ENCODE data around the gene URGCP.
A peak's percentile ranks its signal among the peaks of the same experiment; 100 is the strongest.
"Not testable (repeated sequence)": the region's sequence is repeated elsewhere in the genome, so short reads cannot be mapped to it uniquely, and the experiment has no call there.

Gene URGCP

DNA sequence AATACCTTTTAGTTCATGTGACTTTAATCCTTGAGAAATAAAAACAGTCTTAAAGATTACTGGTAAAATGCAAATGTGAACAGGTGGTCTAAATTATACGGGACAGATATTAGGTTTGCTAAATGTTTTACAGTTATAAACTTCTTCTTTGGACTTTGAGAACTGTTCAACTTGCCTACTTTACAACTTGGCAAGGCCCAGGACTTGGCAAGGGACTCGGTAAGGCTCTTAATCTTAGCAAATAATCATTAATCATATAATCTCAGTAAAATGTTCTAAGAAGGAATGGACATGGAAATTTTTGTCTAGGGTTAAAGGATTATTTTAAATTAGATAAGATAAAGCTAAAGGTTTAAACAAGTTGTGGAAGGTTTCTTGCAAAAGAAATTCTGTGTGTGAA lies 15.0 kb upstream of the URGCP start:
- no peak for DNase-seq (ENCODE audit: low read depth in 2 of 2)

DNA sequence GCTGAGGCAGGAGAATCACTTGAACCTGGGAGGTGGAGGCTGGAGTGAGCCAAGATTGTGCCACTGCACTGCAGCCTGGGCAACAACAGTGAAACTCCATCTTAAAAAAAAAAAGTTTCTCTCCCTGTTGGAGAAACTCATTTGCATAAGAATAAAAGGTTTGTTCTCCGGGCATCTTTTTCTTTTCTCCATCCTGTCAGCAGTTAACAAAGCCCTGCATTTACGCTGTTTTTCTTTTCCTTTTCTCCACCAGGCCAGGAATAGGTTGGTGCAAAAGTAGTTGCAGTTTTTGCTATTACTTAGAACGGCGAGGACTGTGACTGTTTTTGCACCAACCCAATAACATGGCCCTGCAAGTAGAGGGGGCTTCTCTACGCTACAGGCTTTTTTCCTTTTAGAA lies 9.5 kb upstream of the URGCP start:
- no peak for DNase-seq (ENCODE audit: low read depth in 2 of 2)

DNA sequence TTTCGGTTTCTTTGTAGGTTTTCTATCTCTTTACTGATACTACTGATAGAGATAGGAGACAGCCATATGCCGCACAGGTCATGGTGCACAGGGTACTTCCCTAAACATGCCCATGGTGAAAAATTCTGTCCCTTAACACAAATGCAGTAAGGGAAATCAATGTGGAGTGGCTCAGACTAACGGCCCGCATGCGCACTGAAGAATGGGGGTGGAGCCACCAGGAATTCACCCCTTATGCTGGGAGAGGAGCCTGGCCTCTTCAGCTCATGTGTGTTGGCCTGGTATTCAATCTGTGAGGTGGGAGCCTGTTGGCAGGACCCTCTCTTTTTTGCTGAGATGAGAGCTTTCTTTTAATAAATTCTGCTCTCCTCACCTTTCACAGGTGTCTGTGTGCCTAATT lies 8.4 kb upstream of the URGCP start:
- no peak for DNase-seq (ENCODE audit: low read depth in 2 of 2)

DNA sequence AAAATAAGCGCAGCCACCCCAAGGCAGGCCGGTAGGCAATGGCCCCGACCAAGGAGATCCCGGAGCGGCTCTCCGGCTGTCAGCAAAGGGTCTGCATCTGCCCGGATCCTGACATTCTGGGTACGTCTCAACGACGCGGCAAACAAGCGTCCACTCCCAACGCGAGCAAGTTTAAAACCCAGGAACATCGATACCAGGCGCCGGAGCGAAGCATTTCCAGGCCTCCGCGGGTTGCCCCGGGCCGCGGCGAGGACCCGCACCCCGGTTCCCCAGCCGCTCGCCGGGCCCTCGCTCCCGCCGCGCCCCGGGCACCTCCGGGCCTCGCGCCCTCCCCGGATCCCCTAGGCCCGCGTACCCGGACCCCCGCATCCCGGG lies 453 bp downstream of the URGCP start:
- peak in 1 of 2 experiments; percentile 11 for DNase-seq (ENCODE audit: low read depth in 2 of 2)

DNA sequence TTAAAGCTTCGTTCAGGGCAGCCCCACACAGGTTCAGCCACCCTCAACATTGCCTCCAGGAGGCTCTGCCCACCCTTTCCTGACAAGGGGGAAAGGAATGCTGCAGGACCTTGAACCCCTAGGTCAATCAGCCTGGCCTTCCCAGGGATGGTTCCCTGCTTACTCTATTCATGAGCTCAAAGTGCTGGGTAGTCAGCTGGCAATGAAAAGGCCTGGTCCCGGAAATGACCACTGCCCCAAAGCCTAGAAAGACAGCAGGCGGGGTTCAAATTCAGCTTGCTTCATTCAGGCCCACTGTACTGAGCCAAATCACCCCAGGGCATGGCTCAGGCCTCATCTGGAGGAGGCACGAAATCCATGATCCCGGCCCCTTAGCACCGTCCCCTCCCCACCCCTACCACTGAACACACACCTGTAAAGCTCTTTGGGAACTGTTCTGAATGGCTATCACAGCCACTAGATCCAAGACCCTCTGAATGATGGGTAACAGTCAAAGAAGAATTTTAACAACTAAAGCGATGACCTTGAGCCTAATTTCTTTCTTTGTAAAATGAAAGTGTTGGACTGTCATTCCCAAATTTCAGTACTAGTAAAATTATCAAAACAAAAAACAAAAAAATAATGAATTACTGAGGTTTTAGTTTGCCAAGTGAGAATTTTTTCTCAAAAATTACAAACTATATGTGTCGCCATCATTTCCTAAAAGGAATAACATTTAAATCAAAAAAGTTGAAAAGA lies 1.0 kb downstream of the URGCP start:
- DNase-seq (ENCODE audit: low read depth in 2 of 2), result no peak

DNA sequence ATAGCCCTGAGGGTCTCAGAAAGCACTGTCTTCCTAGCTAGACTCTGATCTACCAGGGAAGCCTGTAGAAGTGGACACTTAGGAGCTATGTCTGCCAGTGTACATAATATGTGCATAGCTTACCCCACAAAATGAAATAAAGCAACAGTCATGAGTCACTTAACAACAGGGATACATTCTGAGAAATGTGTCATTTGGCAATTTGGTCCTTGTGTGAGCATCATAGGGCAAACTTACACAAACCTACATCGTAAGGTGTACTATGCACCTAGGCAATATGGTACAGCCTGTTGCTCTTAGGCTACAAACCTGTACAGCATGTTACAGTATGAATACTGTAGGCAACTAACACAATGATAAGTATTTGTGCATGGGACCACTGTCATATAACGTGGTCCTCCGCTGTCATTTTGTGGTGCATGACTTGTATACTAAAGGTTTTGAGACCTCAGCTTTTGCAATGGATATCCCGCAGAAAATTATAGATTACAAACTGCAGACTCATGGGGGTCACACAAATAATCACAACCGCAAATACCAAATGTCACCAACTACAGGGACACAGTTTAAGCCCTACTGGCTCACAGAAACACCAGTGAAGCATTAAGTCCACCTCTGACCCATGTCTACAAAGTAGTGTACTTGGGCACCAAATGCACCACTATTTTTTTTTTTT lies 1.7 kb downstream of the URGCP start:
- no peak for DNase-seq (ENCODE audit: low read depth in 2 of 2)

DNA sequence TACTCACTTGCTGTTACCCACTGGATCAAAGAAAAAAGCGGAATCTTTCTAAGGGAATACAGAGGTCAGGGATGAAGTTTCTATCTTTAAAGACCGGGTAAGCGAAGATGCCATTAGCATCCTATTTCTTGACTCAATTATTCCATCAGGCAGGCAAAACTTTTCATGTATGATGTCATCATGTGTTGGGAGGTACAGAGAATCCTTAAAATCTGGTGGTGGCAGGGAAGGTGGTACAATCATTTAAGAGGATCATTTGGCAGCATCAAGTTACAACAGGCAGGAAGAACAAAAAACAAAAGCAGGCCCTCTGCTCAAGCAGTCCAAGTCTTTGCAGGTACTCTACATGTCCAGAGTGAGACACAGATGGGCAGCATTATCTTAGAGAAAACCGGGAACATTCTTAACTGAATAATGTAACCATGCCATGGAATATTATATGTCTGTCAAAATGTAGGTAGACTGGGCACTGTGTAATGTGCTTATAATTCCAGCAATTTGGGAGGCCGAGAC lies 3.8 kb downstream of the URGCP start:
- no peak for DNase-seq (ENCODE audit: low read depth in 2 of 2)

DNA sequence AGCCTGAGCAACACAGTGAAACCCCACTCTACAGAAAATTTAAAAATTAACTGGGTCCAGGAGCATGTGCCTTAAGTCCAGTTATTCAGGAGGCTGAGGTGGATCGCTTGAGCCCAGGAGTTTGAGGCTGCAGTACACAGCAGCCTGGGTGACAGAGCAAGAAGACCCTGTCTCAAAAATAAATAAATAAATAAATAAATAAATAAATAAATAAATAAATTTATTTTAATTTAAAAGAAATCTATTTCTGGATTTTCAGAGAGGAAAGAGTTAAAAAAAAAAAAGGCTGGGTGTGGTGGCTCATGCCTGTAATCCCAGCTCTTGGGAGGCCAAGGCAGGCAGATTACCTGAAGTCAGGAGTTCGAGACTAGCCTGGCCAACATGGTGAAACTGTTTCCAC lies 7.8 kb downstream of the URGCP start:
- DNase-seq (ENCODE audit: low read depth in 2 of 2), result not testable (repeated sequence)

DNA sequence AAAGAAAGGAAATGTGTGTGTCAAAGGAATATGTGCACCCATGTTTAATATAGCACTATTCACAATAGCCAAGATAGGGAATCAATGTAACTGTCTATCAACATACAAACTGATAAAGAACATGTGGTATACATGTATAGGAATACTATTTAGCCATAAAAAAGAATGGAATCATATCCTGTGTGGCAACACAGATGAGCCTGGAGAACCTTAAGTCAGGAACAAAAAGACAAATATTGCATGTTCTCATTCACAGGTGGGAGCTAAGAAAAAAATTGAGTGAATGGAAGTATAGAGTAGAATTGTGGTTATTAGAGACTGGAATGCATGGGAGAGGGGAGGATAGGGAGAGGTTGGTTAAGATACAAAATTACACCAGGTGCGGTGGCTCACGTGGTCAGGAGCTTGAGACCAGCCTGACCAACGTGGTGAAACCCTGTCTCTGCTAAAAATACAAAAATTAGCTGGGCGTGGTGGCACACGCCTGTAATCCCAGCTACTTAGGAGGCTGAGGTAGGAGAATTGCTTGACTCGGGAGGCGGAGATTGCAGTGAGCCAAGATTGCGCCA lies 10.5 kb downstream of the URGCP start:
- DNase-seq (ENCODE audit: low read depth in 2 of 2), result no peak

DNA sequence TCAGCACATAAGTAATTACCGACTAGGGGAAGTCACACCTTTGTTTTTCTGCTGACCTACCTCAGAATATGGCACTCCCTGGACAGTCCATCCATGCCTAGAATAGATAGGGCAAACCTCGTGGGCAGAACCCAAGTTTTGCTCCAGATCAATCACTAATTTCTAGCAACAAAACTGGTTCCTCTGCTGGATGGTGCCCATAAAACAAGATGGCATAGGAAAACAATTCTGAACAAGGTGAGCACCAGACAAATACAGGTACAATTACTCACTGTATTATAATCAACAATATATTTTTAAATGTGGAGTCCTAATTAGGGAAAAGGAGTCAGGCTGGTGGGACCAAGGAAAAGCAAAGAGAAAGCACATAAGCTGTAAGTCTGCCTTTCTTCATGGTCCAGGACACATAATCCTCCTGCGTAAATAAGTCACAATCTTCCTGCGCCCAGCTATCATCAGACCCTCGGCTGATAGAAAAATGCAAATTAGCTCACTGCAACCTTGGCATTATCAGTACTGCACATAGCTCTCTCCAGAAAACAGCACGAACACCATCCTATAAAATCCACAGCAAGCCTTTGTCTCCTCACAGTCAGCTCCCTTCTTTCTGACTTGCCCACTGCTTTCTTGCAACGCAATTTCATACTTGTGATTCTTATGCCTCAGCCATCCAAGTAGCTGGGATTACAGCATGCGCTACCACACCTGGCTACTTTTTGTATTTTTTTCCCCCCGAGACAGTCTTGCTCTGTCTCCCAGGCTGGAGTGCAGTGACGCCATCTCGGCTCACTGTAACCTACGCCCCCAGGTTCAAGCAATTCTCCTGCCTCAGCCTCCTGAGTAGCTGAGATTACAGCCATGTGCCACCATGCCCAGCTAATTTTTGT lies 15.1 kb downstream of the URGCP start:
- DNase-seq (ENCODE audit: low read depth in 2 of 2), result no peak

DNA sequence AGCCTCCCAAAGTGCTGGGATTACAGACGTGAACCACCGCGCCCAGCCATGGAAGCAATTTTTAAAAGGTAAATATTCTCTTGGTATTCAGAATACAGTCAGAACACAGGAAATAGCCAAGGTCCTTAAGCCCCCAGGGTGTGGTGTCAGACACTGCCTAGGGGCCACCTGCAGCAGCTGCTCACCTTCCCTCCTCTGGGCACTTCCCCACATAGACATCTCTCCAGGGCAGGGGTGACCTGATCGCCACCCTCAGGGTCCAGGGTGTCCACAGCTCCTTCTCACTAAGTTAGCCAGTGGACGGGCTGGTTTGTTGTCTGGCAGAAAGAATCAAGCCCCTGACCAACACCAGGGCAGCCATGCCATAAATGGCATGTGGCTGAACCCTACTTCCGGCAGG lies 15.9 kb downstream of the URGCP start:
- DNase-seq (ENCODE audit: low read depth in 2 of 2), result no peak

DNA sequence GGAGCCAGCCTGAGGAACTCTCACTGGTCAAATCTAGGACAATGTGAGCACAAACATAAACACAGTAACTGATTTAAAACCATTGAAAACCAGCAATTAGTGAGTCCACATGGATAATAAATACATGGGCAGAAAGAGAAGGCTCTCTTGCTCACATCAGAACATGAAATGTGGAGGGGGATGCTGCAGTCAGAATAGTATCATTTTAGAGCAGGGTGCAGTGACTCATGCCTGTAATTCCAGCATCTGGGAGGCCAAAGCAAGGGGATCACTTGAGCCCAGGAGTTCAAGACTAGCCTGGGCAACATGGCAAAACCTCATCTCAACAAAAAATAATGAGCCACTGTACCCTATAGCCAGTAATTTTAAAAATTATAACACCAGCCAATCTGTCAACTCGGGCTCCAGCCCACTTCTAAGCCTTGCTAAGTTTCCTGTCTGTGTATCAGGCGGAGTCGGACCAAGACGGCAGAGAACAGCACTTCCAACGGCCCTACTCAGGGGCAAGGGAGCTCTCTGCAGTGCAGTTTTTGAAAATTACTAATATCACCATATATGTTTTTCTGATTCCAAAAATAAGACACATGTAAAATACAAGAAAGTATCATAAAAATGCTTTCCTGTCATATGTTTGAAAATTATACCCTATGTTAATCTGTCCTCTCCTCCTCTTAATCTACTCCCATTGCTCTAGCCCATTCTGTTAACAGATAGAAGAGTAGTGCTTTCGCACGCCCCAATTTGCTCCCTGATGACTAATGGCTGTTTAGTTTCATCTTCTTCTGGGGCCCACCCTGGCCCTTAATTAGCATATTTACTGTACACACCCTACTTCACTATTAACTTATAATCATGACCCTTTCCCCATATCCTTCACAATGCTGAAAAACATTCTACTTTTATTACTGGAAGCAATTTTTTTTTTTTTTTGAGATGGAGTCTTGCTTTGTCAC lies 17.1 kb downstream of the URGCP start:
- DNase-seq (ENCODE audit: low read depth in 2 of 2), result no peak

DNA sequence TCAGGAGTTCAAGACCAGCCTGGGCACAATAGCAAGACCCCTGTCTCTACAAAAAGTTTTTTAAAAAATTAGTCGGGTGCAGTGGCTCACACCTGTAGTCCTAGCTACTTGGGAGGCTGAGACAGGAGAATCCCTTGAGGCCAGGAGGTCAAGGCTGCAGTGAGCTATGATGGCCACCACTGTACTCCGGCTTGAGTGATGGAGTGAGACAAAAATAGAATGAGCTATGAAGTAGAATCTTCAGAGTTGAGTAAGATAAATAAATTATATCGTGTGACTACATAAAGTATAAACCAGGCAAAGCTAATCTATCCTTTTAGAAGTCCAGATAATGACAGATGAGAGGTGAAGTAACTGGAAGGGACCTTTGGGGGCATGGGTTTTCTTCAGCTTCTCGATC lies 21.8 kb downstream of the URGCP start:
- no peak for DNase-seq (ENCODE audit: low read depth in 2 of 2)

DNA sequence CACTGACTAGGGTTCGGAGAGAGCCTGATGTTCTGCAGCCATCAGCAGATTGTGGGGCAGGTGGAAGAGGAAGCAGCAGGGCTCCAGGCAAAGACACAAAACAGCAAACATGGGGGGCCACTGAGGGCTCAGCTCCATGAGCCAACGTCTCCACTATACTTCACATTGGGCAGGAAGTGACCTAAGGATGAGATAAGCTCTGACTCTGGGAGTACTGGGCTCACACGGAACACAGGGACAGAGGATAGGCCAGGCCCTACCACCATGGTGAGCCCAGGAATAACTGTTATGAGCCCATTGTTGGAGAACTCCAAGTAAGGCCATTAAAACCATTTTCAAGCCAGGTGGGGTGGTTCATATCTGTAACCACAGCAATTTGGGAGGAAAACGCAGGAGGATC lies 22.2 kb downstream of the URGCP start:
- no peak for DNase-seq (ENCODE audit: low read depth in 2 of 2)

DNA sequence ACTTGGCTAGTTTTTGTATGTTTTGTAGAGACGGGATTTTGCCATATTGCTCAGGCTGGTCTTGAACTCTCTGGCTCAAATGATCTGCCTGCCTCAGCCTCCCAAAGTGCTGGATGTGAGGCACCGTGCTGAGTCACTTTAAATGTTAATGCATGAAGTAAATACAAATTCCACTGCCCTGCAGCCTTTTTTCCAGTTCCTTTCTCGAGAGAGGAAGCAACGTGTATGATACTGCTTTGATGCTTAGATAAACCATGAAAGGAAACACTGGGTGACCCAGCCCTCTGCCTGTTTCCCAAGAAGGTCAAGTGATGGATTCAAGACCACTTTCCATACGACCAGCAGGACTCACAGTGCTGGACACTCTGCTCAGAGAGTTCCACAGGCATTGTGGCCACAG lies 25.8 kb downstream of the URGCP start:
- no peak for DNase-seq (ENCODE audit: low read depth in 2 of 2)

DNA sequence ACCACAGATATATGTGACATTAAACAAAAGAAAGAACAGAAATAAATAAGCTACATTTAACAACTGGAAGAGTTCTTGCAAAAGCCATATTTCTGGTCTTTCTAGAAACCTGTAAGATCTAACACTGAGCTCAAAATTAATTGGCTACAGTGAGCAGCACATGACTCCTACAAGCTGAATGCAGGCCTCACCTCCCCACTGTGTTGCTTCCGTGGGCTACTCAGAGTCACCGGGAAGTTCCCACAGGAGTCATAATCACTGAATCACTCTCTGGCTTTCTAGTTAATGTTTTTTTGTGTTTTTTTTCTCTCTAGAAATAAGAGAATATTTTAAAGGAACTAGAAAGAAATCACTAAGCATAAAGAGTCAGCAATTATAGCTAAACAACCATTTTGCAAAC lies 26.9 kb downstream of the URGCP start:
- no peak for DNase-seq (ENCODE audit: low read depth in 2 of 2)

DNA sequence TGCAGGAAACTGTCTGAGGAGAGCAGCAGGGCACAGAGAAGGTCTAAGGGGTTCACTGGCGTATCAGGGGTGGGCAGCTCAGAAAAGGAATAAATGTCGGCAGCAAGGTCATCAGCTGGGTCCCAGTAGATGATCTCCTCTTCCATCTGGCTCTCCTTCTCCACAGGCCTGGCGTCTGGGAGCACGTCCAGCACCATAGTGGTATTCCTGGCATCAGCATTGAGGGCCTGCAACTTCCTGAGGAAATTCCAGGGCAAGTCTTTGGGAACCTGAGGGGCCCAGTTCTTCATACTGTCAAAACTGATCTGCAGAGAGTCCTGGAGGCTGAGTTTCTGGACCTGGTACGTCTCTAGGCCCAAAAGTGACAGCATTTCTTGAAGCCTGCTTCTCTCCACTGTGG lies 27.5 kb downstream of the URGCP start:
- no peak for DNase-seq (ENCODE audit: low read depth in 2 of 2)

DNA sequence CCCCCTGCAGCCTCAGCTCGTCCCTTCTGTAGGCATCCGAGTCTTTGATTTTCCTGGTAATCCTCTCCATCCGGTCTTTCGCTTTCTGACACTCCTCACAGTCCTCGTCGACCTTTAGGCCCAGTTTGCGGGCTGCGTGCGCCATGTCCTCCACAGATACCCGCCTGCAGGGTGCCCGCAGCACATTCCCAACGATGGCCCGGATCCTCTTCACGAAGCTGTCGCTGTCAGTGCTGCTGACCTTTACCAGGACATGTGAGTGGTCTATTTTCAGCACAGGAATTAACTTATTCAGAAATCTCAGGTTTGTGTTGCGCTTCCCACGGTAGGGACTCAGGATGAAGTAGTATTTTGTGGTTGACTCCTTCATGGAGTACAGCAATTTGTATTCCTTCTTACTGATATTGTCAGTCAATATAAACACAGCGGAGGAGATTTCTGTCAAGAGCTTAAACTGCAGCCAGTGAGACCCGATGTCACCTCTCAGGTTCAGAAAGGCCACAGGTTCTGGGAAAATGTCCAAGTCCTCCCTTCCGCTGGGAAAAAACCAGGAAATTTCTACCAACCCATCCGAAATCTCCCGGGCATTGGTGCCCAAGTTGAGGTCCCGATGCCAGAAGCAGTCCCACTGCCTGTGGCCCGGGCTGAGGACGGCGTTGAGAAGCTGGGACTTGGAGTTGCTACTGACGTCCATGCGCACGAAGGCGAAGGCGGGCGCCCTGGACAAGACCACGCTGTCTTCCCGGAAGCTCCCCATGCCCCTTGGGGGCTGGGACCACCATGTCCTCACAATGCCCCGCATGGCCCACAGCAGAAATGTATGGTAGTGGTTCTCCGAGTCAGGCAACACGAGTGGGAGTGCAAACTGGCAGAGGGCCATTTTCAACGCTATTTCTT lies 28.2 kb downstream of the URGCP start:
- no peak for DNase-seq (ENCODE audit: low read depth in 2 of 2)

DNA sequence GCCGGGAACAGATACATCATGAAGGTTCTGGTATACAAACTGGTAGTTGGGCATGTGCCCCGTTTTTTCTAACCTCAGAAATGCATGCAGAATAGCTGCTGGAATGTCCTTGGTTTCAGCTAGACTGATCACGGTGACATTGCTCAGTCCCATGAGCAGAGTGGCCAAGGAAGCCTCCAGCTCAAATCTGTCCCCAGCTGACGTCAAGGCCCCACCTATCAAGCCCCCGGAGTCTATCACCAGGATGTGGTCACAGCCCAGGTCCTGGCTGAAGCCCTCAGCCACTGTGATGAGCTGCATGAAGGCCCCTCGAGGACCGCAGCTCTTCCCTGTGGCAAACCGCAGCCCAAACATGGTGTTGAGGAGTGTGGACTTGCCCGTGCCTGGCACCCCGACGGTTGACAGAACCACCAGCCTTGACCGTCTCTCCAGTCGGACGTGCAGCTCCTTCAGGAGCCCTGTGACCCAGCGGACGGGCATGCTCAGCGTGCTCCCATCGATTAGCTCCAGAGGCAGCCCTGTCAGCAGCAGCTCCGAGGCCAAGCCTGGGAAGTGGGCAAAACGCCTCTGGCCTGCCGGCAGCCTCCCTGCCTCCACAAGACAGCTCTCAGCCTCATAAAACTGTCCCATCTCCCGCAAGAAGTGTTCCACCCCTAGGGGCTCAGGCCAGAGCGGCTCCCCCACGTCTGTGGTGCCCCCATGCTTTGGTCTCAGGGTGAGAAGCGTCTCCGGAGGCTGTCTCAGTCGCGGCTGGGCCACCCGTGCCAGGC lies 29.2 kb downstream of the URGCP start:
- no peak for DNase-seq (ENCODE audit: low read depth in 2 of 2)
